Vagina (tissue), 2 donors: ENCODE results near the gene GPN1.

Experiments
- POLR2A ChIP-seq, 2 donors: fragments of 450-650 bp; IDR thresholded peaks; one replicate each; pipeline ENCODE4 v1.6.1; 2017; ENCODE audit warnings: antibody characterized with exemption in 2 of 2, mild to moderate bottlenecking in 2 of 2, moderate library complexity in 2 of 2
- POLR2AphosphoS5 ChIP-seq, 2 donors: sonication (generic); formaldehyde crosslinking; IDR thresholded peaks; one replicate each; pipeline ENCODE4 v1.9.0; 2017; ENCODE audit warnings: antibody characterized with exemption in 2 of 2, mild to moderate bottlenecking in 2 of 2, low read depth in 1 of 2; ENCODE audit not compliant: insufficient read depth in 1 of 2
- TF ChIP-seq, protein P1 (sequence below), 3 experiments: fragments of 450-650 bp in 2 of 3; fragments of 200-600 bp in 1 of 3; sonication (generic) in 1 of 3; IDR thresholded peaks; one replicate each; pipeline ENCODE4 v1.5.1; 2017 to 2019; ENCODE audit warnings: antibody characterized with exemption in 3 of 3, mild to moderate bottlenecking in 2 of 3, moderate library complexity in 2 of 3

DNA sequence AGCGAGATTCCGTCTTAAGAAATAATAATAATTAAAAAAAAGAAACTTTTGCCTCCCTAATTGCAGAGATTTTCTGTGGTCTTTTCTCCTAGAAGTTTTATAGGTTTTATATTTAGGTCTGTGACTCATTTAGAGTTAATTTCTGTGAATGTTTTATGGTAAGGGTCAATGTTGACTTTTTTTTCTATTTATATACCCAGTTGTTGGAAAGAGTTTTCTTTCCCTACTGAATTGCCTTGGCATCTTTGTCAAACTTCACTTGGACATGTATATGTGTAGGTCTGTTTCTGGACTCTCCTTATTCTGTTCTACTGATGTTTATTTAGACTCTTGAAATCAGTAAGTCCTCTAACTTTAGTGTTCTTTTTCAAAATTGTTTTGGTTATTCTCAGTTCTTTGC is 40.5 kb upstream of the GPN1 start:
- TF ChIP-seq POLR2AphosphoS5 (IDR thresholded peaks at IDR 0.05; ENCODE audit: insufficient read depth in 1 of 2, low read depth in 1 of 2) (no peak), POLR2A (IDR thresholded peaks at IDR 0.05) (no peak)
- TF ChIP-seq, protein P1, sequence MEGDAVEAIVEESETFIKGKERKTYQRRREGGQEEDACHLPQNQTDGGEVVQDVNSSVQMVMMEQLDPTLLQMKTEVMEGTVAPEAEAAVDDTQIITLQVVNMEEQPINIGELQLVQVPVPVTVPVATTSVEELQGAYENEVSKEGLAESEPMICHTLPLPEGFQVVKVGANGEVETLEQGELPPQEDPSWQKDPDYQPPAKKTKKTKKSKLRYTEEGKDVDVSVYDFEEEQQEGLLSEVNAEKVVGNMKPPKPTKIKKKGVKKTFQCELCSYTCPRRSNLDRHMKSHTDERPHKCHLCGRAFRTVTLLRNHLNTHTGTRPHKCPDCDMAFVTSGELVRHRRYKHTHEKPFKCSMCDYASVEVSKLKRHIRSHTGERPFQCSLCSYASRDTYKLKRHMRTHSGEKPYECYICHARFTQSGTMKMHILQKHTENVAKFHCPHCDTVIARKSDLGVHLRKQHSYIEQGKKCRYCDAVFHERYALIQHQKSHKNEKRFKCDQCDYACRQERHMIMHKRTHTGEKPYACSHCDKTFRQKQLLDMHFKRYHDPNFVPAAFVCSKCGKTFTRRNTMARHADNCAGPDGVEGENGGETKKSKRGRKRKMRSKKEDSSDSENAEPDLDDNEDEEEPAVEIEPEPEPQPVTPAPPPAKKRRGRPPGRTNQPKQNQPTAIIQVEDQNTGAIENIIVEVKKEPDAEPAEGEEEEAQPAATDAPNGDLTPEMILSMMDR (IDR thresholded peaks at IDR 0.05) = no peak
